Measurements from ENCODE around the gene CCDC83.
"Not testable (repeated sequence)": the region's sequence is repeated elsewhere in the genome, so short reads cannot be mapped to it uniquely, and the experiment has no call there.

Gene CCDC83

GRCh38 chr11:85946221-85946620 is 91.0 kb downstream of the CCDC83 start:
- no peak for DNase-seq

DNA sequence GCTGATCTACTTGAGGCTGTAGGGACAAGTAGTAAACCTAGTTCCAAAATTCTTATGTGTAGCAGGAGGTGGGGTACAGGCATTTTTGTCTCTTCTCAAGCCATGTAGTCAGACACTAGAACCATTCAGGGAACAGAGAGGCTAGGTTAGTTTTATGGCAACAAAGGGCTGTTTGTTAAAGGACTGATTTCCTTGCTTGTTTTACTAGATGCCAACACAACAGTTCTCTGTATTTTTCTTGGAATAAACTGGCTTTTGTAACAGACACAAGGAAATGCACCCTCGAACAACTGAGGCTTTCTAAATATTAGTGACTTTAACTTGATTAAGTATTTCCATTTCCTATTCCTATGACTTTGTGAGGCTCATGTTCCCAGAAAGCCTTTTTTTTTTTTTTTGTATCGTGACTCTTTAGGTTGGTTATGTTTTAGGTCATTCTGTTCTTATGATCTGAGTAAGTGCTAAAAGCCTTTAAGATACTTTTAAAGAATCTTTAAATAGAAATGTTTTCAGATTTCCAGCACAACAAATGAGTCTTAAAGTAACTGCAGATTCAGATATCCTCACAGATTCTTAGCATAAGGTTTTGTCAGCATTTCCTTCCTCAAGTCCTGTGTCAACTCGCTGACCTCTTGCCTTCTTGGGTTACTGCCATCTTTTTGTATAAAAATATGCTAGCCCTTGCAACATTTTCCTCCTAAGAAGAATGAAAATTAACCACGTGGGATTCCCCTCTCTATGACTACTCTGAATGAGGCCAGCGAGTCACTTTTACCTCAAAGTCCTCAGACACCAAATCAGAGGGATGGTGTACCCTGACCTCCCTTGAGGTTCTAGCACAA is 92.5 kb downstream of the CCDC83 start:
- no peak for DNase-seq

DNA sequence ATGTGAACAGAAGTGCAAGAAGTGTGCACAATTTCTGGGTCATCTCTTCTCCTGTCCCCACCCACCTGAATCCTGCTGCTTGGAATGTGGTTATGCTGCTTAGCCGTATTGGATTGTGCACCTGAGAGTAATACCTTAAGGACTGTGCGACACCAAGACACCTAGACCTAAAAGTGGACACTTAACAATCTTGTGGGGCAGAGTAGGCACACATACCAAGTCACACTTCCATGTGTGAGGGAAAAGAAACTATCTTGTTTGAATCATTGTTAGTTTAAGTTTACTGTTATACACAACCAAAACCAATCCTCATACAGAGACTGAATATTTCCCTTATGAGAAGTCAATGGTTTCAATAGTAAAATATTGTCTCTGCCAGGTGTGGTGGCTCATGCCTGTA is 93.7 kb downstream of the CCDC83 start:
- DNase-seq, result no peak

- DNase-seq, result no peak
Observed at GRCh38 chr11:85949798-85950197, 94.6 kb downstream of the CCDC83 start.

GRCh38 chr11:85950317-85951048 is 95.3 kb downstream of the CCDC83 start:
- no peak for DNase-seq

GRCh38 chr11:85951049-85951405 is 95.8 kb downstream of the CCDC83 start:
- DNase-seq, result no peak

GRCh38 chr11:85951428-85952107 is 96.4 kb downstream of the CCDC83 start:
- no peak for DNase-seq

GRCh38 chr11:85952108-85952485 is 96.9 kb downstream of the CCDC83 start:
- not testable (repeated sequence) for DNase-seq

DNA sequence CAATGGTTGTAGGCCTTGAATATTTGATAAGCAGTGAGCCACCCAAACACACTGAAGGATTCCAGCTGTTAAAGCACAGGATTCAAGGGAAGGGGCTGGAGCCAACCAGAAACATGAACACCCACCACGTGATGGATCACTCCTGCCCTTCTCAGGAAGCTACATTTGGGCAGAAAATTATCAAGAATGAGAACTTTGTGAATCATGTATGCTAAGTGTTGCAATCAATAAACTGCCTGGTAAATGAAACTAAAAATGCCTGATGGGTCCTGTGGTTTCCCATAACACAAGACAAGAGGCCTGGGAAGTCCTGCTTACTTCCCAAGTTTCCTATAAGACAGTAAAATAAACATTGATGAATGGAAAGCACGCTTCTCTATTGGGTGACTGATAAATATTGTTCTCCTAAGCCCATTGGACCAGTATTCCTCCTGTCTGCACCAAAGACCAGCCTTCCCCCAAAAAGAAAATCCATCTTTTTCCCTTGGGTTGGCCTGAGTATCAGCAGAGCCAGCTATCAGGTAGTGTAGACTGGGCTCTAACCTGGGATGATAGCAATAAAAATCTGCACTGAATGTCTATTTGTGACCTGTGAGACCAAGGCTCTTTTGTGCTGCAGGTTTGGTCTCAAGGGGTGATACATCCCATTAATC is 98.4 kb downstream of the CCDC83 start:
- DNase-seq, result no peak

DNA sequence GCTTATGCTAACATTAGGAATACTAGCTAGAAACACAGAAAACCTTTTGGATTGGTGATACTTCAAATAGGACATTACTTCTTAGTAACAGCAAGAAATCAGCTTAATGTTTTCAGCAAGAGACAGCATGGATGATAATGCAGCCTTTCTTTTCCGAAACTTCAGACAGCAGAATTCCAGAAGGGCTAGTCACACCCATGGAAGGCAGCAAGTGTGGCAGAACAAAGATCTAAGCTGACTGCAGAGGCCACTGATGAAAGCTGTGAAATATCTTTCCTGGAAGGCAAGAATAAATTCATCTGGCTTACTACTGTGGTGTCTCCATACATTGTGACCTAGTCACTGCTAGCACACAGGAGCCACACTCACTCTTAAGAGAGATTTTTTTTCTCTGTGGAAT is 100.3 kb downstream of the CCDC83 start:
- DNase-seq, result no peak

GRCh38 chr11:85960678-85961077 is 105.5 kb downstream of the CCDC83 start:
- no peak for DNase-seq

- DNase-seq, result no peak
Observed at GRCh38 chr11:85961130-85961529, 105.9 kb downstream of the CCDC83 start.

- DNase-seq, result no peak
Observed at GRCh38 chr11:85961930-85962363, 106.8 kb downstream of the CCDC83 start.

DNA sequence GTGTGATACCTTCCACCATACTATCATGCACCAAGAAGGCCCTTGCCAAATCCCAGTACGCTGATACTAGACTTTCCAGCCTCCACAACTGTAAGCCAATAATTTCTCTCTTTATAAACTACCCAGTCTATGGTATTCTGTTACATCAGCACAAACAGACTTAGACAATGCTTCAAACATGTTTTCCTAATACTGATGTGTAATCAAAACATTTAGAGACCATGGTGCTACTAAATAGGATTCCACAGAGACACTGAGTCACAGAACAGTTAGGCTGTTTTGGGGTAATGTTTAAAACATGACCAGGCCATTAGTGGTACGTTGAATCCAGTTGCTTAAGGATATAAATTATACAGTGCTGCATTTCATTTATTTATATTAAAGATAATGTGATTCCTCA is 110.0 kb downstream of the CCDC83 start:
- DNase-seq, result no peak

DNA sequence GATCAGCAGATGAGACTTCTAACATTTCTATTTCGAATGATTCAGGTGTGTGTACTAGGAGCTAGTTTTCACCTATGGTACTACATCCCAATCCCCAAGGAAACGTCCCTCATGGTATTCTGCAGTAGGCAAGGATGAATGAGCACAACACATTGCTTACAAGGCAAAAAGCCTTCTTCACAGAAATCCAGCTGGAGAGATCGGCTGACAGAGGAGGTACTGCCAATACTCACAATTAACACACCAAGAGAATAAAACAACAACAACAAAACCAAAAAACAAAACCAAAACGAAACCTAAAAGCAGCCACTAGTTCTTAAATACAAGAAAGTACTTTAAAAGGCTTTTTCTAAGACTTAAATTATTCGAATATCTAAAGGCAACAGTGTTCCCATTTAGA is 112.3 kb downstream of the CCDC83 start:
- no peak for DNase-seq
